ENCODE data around the gene SYAP1.

SYAP1 gene

DNA sequence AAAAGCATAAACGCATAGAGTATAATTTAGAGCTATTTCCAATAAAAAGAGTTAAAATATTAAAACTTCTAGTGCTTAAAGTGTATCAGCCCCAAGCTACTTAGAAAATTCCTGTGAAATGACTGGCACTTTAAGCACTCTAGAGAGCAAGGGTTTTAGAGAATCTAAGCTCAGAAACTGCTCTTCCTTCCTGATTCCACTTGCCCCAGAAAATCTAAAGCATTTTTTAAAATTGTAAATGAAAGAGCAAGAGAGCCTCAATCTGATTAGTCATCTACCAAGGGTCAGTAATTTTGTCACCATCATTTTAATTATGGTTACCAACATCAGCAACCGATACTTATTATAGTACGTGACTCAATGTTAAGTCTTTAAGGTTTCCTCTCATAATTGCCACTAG lies 31.9 kb upstream of the SYAP1 start:
- TF ChIP-seq TCF12 (IDR thresholded peaks at IDR 0.05; ENCODE audit: low read depth) (no peak), CREB1 (IDR thresholded peaks at IDR 0.05; ENCODE audit: low read depth) (no peak), YY1 (IDR thresholded peaks at IDR 0.05; ENCODE audit: low read depth) (no peak), CEBPB (IDR thresholded peaks at IDR 0.05) (no peak), EGR1 (IDR thresholded peaks at IDR 0.05) (no peak), NFIC (IDR thresholded peaks at IDR 0.05) (no peak)
- TF ChIP-seq, protein P1, sequence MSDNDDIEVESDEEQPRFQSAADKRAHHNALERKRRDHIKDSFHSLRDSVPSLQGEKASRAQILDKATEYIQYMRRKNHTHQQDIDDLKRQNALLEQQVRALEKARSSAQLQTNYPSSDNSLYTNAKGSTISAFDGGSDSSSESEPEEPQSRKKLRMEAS (IDR thresholded peaks at IDR 0.05), result no peak

DNA sequence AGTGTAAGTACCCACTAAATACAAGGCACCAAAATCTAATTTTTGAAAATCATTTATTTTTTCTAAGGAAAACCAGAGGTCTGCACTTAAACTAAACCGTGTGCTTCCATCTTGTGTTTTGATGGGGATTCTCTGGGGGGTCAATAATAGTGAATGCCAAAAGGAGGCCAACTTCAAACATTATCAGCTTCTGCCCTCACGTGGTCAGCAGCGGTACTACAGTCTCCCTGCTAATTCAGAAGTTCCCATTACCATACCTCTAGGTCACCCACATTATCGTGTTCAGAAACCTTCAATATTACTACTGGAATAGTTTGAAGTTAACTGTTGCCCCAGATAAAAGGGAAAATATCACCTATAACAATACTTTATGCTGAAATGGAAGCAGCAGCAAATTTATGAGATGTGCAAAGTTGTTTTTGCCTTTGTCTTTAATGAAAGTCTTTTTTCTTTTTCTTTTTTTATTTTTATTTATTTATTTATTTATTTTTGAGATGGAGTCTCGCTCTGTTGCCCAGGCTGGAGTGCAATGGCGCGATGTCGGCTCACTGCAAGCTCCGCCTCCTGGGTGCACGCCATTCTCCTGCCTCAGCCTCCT lies 24.2 kb upstream of the SYAP1 start:
- TF ChIP-seq, protein P1 (IDR thresholded peaks at IDR 0.05), result no peak
- TF ChIP-seq, protein P2, sequence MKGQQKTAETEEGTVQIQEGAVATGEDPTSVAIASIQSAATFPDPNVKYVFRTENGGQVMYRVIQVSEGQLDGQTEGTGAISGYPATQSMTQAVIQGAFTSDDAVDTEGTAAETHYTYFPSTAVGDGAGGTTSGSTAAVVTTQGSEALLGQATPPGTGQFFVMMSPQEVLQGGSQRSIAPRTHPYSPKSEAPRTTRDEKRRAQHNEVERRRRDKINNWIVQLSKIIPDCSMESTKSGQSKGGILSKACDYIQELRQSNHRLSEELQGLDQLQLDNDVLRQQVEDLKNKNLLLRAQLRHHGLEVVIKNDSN (IDR thresholded peaks at IDR 0.05), result 0 out of 2 replicates have a peak, but pooled peaks have one; percentile 22
- TF ChIP-seq FOXM1 (IDR thresholded peaks at IDR 0.05; ENCODE audit: borderline replicate concordance, low read depth) (no peak), TCF12 (IDR thresholded peaks at IDR 0.05; ENCODE audit: low read depth) (no peak), TEAD4 (IDR thresholded peaks at IDR 0.05) (no peak), CEBPB (IDR thresholded peaks at IDR 0.05) (no peak), CREB1 (IDR thresholded peaks at IDR 0.05; ENCODE audit: low read depth) (no peak), RAD21 (IDR thresholded peaks at IDR 0.05; ENCODE audit: low read depth) (peak; percentile 68), NFIC (IDR thresholded peaks at IDR 0.05) (no peak)

DNA sequence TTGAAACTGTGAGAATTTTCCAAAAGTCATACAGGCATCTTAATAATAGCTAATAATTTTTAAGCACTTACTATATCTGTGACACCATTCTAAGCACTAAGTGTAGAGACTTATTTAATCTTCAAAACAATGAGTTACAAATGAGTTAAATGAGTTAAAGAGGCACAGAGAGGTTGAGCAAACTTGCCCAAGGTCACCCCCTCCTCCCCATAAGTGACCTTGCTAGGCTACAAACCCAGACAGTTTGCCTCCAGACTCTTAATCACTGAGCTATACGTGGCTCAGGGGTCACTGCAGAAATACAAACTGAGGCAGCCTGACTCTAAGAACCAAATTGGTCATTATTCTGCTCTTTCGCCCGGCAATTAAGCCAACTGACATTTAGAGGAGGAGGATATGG lies 22.5 kb upstream of the SYAP1 start:
- no peak for TF ChIP-seq NFIC (IDR thresholded peaks at IDR 0.05)
- TF ChIP-seq EGR1 (IDR thresholded peaks at IDR 0.05), result no peak
- no peak for TF ChIP-seq EP300 (IDR thresholded peaks at IDR 0.05; ENCODE audit: borderline replicate concordance)
- TF ChIP-seq, protein P3, sequence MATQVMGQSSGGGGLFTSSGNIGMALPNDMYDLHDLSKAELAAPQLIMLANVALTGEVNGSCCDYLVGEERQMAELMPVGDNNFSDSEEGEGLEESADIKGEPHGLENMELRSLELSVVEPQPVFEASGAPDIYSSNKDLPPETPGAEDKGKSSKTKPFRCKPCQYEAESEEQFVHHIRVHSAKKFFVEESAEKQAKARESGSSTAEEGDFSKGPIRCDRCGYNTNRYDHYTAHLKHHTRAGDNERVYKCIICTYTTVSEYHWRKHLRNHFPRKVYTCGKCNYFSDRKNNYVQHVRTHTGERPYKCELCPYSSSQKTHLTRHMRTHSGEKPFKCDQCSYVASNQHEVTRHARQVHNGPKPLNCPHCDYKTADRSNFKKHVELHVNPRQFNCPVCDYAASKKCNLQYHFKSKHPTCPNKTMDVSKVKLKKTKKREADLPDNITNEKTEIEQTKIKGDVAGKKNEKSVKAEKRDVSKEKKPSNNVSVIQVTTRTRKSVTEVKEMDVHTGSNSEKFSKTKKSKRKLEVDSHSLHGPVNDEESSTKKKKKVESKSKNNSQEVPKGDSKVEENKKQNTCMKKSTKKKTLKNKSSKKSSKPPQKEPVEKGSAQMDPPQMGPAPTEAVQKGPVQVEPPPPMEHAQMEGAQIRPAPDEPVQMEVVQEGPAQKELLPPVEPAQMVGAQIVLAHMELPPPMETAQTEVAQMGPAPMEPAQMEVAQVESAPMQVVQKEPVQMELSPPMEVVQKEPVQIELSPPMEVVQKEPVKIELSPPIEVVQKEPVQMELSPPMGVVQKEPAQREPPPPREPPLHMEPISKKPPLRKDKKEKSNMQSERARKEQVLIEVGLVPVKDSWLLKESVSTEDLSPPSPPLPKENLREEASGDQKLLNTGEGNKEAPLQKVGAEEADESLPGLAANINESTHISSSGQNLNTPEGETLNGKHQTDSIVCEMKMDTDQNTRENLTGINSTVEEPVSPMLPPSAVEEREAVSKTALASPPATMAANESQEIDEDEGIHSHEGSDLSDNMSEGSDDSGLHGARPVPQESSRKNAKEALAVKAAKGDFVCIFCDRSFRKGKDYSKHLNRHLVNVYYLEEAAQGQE (IDR thresholded peaks at IDR 0.05; ENCODE audit: low read depth), result no peak
- no peak for TF ChIP-seq YY1 (IDR thresholded peaks at IDR 0.05; ENCODE audit: low read depth)
- no peak for TF ChIP-seq RAD21 (IDR thresholded peaks at IDR 0.05; ENCODE audit: low read depth)
- TF ChIP-seq TEAD4 (IDR thresholded peaks at IDR 0.05), result no peak
- no peak for TF ChIP-seq CEBPB (IDR thresholded peaks at IDR 0.05)
- no peak for TF ChIP-seq TCF12 (IDR thresholded peaks at IDR 0.05; ENCODE audit: low read depth)
- TF ChIP-seq, protein P1 (IDR thresholded peaks at IDR 0.05), result no peak
- no peak for TF ChIP-seq CREB1 (IDR thresholded peaks at IDR 0.05; ENCODE audit: low read depth)
- TF ChIP-seq TAF1 (IDR thresholded peaks at IDR 0.05; ENCODE audit: low read depth), result no peak

DNA sequence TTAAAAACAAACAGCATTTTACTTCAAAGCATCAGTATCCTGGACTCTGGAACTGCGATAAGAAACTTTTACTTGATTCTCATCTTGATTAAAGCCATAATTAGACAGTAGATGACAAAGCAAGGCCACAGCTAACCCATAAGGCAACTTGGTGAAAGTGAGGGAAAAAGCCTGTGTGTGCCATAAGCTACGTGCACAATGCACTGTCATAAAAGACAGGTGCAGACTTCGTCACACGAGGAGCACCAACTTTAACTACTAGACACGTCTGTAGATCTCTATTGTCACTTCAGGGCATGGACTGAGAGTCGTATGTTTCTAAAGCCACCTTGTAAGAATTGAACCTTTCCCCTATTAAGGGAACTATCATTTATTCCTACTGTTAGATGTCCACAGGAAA lies 20.0 kb upstream of the SYAP1 start:
- TF ChIP-seq FOXM1 (IDR thresholded peaks at IDR 0.05; ENCODE audit: borderline replicate concordance, low read depth) (no peak), CEBPB (IDR thresholded peaks at IDR 0.05) (no peak), YY1 (IDR thresholded peaks at IDR 0.05; ENCODE audit: low read depth) (no peak), NFIC (IDR thresholded peaks at IDR 0.05) (no peak), TAF1 (IDR thresholded peaks at IDR 0.05; ENCODE audit: low read depth) (no peak), ZBTB7A (IDR thresholded peaks at IDR 0.05; ENCODE audit: low read depth) (no peak), EGR1 (IDR thresholded peaks at IDR 0.05) (no peak), RAD21 (IDR thresholded peaks at IDR 0.05; ENCODE audit: low read depth) (no peak), TCF12 (IDR thresholded peaks at IDR 0.05; ENCODE audit: low read depth) (no peak), TEAD4 (IDR thresholded peaks at IDR 0.05) (no peak), CREB1 (IDR thresholded peaks at IDR 0.05; ENCODE audit: low read depth) (no peak), EP300 (IDR thresholded peaks at IDR 0.05; ENCODE audit: borderline replicate concordance) (no peak)
- TF ChIP-seq, protein P3 (IDR thresholded peaks at IDR 0.05; ENCODE audit: low read depth), result no peak
- TF ChIP-seq, protein P2 (IDR thresholded peaks at IDR 0.05), result no peak
- TF ChIP-seq, protein P1 (IDR thresholded peaks at IDR 0.05), result no peak

DNA sequence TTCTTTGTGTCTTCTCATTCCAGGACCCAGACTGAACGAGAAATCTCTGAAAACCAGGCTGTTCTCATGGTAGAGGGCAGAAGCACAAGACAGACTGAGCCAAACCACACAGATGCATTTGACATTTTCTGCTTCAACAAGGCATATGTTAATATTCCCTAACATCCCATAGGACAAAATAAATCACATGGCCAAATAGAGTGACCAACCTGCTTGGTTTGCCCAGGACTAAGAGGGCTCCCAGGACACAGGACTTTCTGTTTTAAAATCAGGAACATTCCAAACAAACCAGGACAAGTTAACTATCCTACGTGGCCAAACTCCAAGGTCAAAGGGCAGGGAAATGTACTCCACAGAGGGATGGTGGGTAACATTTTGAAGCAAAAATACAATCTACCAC lies 18.7 kb upstream of the SYAP1 start:
- TF ChIP-seq, protein P1 (IDR thresholded peaks at IDR 0.05), result no peak

Measured in Ishikawa (cell line).